UCSD-AML1 (cell line): ENCODE results near the gene NR3C2.

Experiments used
- DNase-seq: peaks from one replicate; lab custom pipeline; 2025; ENCODE audit not compliant: unreplicated experiment; lab: John Stamatoyannopoulos, UW

Gene NR3C2

DNA sequence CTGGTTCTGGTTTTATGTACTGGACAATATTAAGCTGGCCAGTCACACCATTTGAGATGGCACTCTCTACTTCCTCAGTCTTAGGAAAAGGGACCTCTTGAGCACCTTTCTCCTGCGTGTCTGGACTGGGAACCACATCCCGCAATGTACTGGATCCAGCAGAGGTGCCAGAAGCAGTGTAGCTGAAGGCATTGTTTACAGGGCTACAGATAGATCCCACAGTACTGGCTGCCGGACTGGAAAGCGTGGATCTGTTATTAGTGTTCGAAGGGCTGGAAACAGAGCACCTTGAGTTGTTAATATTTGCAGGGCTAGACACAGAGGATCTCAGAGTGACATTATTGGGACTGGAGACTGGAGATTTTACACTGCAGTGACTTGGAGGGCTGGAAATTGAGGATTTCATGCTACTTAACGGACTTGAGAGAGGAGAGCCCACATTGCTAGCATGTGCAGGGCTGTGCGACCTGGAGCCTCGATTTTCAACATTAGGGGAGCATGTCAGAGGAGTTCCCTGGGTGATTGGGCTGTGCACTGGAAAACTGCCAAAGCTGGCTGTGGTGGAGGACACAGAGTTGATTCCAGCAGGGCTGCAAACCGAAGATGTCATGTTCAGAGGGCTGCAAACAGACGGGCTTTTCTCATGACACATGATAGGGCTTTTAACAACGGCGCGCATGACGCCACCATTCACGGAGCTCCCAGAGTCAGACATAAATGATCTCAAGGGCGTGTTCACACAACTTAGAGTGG lies 6.4 kb downstream of the NR3C2 start:
- no peak for DNase-seq

GRCh38 chr4:148434075-148434773 lies 8.0 kb downstream of the NR3C2 start:
- DNase-seq = no peak

DNA sequence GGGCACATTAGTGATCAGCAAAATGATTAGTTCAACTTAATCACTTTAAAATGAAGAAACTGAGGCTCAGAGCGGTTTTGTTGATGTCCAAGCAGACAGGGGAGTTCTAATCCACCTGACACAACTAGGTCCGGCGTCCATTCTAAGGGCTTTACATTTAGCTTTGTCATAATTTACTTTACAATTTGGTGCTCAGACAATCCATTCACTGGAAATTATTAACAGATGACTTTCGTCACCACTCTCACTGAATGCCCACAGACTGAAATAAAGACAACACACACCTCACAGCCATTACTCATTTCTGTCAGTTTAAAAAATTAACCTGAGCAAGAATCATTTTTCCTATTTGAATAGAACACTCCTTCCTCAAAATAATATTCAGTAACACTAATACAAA lies 10.8 kb downstream of the NR3C2 start:
- DNase-seq = no peak

GRCh38 chr4:148430854-148431253 lies 11.4 kb downstream of the NR3C2 start:
- no peak for DNase-seq

- no peak for DNase-seq
Measured at GRCh38 chr4:148429206-148429605, 13.0 kb downstream of the NR3C2 start.

- no peak for DNase-seq
Measured at GRCh38 chr4:148426643-148427042, 15.6 kb downstream of the NR3C2 start.

GRCh38 chr4:148425327-148426110 lies 16.7 kb downstream of the NR3C2 start:
- no peak for DNase-seq

DNA sequence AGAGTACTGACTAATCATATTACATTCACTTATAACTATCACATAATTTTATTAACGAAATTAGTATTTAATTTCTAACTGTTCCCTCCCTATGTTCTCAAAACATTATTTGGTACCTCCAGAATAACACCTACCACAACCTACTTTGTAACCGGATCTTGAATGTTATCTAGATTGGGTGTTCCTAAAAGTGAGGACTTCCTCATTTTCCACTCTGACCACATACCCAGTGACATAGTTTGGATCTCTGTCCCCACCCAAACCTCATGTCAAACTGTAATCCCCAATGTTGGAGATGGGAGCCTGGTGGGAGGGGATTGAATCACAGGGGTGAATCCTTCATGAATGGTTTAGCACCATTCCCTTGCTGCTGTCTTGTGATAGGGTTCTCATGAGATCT lies 21.8 kb downstream of the NR3C2 start:
- DNase-seq = no peak

DNA sequence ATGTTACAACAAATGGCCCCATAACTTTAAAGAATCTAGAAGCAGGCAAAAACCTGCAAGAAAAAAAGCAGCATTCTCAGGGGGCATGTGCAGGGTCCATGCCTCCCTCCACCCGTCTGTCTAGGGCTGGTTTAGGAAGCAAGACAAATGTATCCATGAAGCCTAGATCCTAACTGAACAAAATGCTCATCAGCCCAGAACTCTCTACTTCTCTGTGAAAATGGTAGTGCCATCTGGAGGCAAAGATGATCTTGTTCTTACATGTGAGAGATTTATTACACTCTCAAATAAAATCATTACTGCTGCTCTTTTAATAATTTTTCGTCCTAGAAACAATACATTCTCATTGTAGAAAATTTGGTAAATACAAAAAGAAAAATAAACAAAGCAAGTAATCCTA lies 26.7 kb downstream of the NR3C2 start:
- DNase-seq = no peak

DNA sequence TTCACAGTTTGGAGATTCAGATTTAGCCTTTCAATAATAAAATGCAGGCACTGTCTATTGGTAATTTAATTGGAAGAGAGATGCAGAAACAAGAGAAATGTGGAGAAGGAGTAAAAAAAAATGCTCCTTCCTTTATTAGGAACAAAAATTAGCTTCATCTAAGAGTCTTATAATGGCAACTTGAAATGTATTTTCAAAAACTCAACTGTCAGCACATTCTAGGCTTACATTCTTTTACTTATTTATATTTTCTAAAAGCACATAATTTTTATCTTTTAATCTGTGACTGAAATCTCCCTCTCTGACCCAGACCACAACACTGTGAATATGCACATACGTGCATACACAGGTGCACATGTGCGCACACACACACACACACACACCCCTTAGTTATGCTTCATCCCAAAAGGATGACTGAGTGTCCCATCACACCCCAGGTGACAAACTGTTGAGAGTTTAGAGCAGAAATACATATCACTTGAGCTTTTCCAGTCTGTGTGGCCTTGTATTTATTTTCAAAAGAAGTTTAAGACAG lies 29.7 kb downstream of the NR3C2 start:
- DNase-seq = no peak

DNA sequence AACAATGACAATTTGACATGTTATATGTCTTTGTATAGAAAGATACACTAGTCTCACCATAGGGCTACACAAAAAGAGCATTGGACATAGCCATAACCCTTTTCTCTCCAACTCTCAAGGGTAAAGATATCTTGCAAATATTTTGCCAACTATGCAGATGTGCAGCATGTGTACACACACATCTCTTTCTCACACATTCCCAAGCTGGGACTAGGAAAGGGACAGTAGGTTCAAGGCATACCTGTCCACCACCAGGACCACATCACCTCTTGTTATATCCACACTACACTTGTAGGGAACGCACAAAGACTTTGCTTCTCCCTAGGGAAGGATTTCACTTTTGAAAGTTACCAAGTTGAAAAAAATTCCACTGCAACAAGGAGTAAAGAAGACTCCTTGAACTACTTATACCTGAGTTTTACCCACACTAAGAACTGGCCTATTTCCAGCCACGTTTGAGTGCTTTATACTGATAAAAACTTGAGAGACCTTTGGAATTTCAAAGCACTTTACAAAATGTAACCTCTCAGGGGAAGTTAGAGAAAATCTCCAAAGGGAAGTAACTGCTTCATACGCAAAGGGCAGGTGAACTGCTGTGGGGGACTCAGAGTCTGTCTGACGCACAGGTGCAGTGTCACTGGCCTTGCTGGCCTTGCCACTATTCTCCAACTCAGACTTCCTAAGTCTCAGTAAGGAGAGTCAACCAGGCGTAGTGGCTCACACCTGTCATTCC lies 36.9 kb downstream of the NR3C2 start:
- DNase-seq = no peak

DNA sequence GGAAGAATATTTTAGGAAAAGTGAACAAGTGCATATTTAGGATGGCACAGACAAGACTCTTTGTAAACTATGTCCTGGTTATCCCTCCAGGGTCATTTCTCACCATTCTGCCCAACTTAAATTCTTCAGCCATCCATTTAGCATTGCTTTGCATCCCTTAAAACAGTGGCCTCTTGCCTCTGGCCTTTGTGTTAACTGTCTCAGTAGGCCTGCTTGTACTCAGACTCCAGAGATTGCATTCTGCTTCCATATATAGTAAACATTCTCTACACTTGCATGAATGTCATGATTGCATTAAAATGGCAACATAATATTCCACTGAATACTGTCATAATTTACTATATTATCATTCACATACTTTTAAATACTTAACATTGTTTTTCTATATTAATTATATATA lies 43.2 kb downstream of the NR3C2 start:
- DNase-seq = no peak

- no peak for DNase-seq
Measured at GRCh38 chr4:148397771-148398170, 44.4 kb downstream of the NR3C2 start.

GRCh38 chr4:148396986-148397673 lies 45.1 kb downstream of the NR3C2 start:
- DNase-seq = no peak

- no peak for DNase-seq
Measured at GRCh38 chr4:148395771-148396170, 46.4 kb downstream of the NR3C2 start.

- DNase-seq = no peak
Measured at GRCh38 chr4:148391056-148391455, 51.2 kb downstream of the NR3C2 start.

- DNase-seq = no peak
Measured at GRCh38 chr4:148390311-148390710, 51.9 kb downstream of the NR3C2 start.

DNA sequence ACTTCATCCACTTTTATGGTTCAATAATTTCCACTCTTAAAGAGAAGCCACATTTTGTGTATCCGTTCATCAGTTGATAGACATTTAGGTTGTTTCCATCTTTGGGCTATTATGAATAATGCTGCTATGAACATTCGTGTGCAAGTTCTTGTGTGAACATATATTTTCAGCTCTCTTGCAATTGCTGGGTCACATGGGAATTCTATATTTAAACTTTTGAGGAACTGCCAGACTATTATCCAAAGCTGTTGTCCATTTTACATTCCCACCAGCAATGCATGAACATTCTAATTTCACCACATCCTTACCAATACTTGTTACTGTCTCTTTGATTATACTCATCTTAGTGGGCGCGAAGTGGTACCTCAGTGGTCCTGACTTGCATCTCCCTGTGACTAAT lies 61.9 kb downstream of the NR3C2 start:
- no peak for DNase-seq

- no peak for DNase-seq
Measured at GRCh38 chr4:148376151-148376550, 66.1 kb downstream of the NR3C2 start.

DNA sequence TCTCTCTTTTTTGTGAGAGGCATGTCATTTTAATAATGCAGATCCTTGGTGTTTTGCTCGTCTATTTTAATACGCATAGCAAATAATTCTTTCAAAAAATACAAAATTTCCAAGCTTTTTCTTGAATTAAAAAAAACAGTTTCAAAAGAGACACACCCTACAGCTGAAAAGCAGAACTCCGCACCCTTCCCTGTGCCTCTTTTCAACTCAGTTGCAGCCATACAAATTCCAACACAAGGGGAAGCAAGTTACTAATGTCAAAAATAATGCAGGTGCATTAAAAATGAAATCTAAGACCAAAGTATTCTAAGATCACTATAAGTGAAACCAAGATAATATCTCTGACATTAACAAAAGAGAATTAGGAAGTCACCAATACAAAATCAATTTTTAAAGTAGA lies 66.6 kb downstream of the NR3C2 start:
- DNase-seq = no peak
